IMR-90 (cell line): ENCODE measurements around the gene KRTAP5-7. TPM values are rescaled to one million over a fixed set of nuclear protein-coding genes. Genes with fewer than 3 reads are reported as not detected.
A peak's percentile ranks its signal among the peaks of the same experiment; 100 is the strongest.

Source experiments
- ATAC-seq: fragments of 200-7000 bp; cut with Tn5 transposase; 2 replicates; pipeline ENCODE4 v1.9.1; 2020; ENCODE audit warnings: low read depth, mild to moderate bottlenecking, moderate library complexity
- BruUV-seq: library from RNA; stranded (reverse); fragments of 400-500 nt; replicated peaks from 2 replicates; lab custom pipeline; 2021; lab: Mats Ljungman, UMichigan
- CTCF ChIA-PET: fragments of 300-600 bp; formaldehyde crosslinking; extraction: SDS; loops from one replicate; lab custom pipeline; 2021; ENCODE audit warnings: antibody characterized with exemption; lab: Yijun Ruan, JAX
- POLR2A ChIA-PET: fragments of 300-600 bp; sonication (Branson Sonifier 250); formaldehyde crosslinking; loops from one replicate; lab custom pipeline; 2022; ENCODE audit warnings: antibody characterized with exemption; ENCODE audit not compliant: unreplicated experiment; lab: Charles Lee
- DNase-seq: peaks from one replicate; pipeline ENCODE4 v3.0.0; 2013
- H2AFZ ChIP-seq: replicated peaks from 2 replicates; pipeline ENCODE3; 2013; ENCODE audit warnings: low read length, mild to moderate bottlenecking; ENCODE audit not compliant: poor library complexity
- H2AK5ac ChIP-seq: 2 replicates; pipeline ENCODE4 v1.6.1; 2013; ENCODE audit warnings: low read depth, low read length, inconsistent platforms
- H2AK9ac ChIP-seq: replicated peaks from 2 replicates; pipeline ENCODE3; 2013; ENCODE audit warnings: mild to moderate bottlenecking, low read depth, low read length, moderate library complexity; ENCODE audit not compliant: poor library complexity
- H2BK120ac ChIP-seq: 2 replicates; pipeline ENCODE4 v1.6.1; 2013; ENCODE audit warnings: low read depth, low read length, inconsistent platforms
- H2BK15ac ChIP-seq: 3 replicates; pipeline ENCODE4 v1.6.1; 2013; ENCODE audit warnings: low read depth, low read length, inconsistent platforms
- H2BK20ac ChIP-seq: 2 replicates; pipeline ENCODE4 v1.6.1; 2013; ENCODE audit warnings: low read depth, mild to moderate bottlenecking, inconsistent platforms, low read length, moderate library complexity
- H2BK5ac ChIP-seq: 2 replicates; pipeline ENCODE4 v1.6.1; 2013; ENCODE audit warnings: mild to moderate bottlenecking, low read depth, low read length, inconsistent platforms; ENCODE audit not compliant: poor library complexity, severe bottlenecking
- H3K14ac ChIP-seq: replicated peaks from 2 replicates; pipeline ENCODE4 v1.6.1; 2013; ENCODE audit warnings: low read depth, low read length, inconsistent platforms
- H3K18ac ChIP-seq: 2 replicates; pipeline ENCODE4 v1.6.1; 2013; ENCODE audit warnings: low read depth, low read length, control low read depth
- H3K23ac ChIP-seq: 2 replicates; pipeline ENCODE4 v1.6.1; 2013; ENCODE audit warnings: low read depth, low read length, inconsistent platforms
- H3K27ac ChIP-seq: 2 replicates; pipeline ENCODE4 v1.5.1; 2013; ENCODE audit warnings: mild to moderate bottlenecking, control low read depth, low read length; ENCODE audit not compliant: insufficient read depth
- H3K27me3 ChIP-seq: 2 replicates; pipeline ENCODE4 v1.6.1; 2013; ENCODE audit warnings: low read length; ENCODE audit not compliant: control insufficient read depth, insufficient read depth
- H3K36me3 ChIP-seq: 2 replicates; pipeline ENCODE4 v1.6.1; 2013; ENCODE audit warnings: low read length, mixed read lengths; ENCODE audit not compliant: control insufficient read depth, insufficient read depth
- H3K4ac ChIP-seq: 2 replicates; pipeline ENCODE4 v1.6.1; 2013; ENCODE audit warnings: low read depth, low read length, inconsistent platforms
- H3K4me1 ChIP-seq: 2 replicates; pipeline ENCODE4 v1.6.1; 2013; ENCODE audit warnings: low read length, mixed read lengths; ENCODE audit not compliant: control insufficient read depth, insufficient read depth
- H3K4me2 ChIP-seq: 2 replicates; pipeline ENCODE4 v1.6.1; 2013; ENCODE audit warnings: low read depth, mild to moderate bottlenecking, control low read depth, low read length, moderate library complexity
- H3K4me3 ChIP-seq: 2 replicates; pipeline ENCODE4 v1.5.1; 2013; ENCODE audit warnings: low read depth, mild to moderate bottlenecking, control low read depth, low read length, moderate library complexity; ENCODE audit not compliant: insufficient read depth
- H3K56ac ChIP-seq: 2 replicates; pipeline ENCODE4 v1.6.1; 2013; ENCODE audit warnings: low read length, inconsistent platforms; ENCODE audit not compliant: insufficient read depth; ENCODE audit errors: extremely low read depth
- H3K79me1 ChIP-seq, 2 experiments: 2 replicates each; pipeline ENCODE4 v1.6.1; 2013; ENCODE audit warnings: low read length in 2 of 2, inconsistent platforms in 1 of 2, low read depth in 1 of 2
- H3K9ac ChIP-seq: 2 replicates; pipeline ENCODE4 v1.6.1; 2013; ENCODE audit warnings: low read depth, low read length, control low read depth
- H3K9me1 ChIP-seq: 2 replicates; pipeline ENCODE4 v1.6.1; 2013; ENCODE audit warnings: low read length, inconsistent platforms; ENCODE audit not compliant: insufficient read depth
- H3K9me3 ChIP-seq: 2 replicates; pipeline ENCODE4 v1.6.1; 2013; ENCODE audit warnings: low read length; ENCODE audit not compliant: control insufficient read depth, insufficient read depth
- H4K20me1 ChIP-seq: 2 replicates; pipeline ENCODE4 v1.6.1; 2013; ENCODE audit warnings: low read length, inconsistent platforms; ENCODE audit not compliant: insufficient read depth
- H4K5ac ChIP-seq: 2 replicates; pipeline ENCODE4 v1.6.1; 2013; ENCODE audit warnings: mild to moderate bottlenecking, low read depth, low read length, control low read depth
- H4K8ac ChIP-seq, 2 experiments: 2 replicates each; pipeline ENCODE4 v1.6.1; 2013; ENCODE audit warnings: low read depth in 2 of 2, low read length in 2 of 2, control low read depth in 1 of 2, inconsistent platforms in 1 of 2
- H4K91ac ChIP-seq: 2 replicates; pipeline ENCODE4 v1.6.1; 2013; ENCODE audit warnings: low read depth, low read length, inconsistent platforms; ENCODE audit not compliant: insufficient read depth
- CHD1 ChIP-seq: IDR thresholded peaks from 2 replicates; pipeline ENCODE4 v1.6.1; 2012; ENCODE audit warnings: low read depth, low read length, improper control_type of control experiment
- NFE2L2 ChIP-seq: fragments of 150-350 bp; IDR thresholded peaks from 2 replicates; pipeline ENCODE4 v1.6.1; 2016; ENCODE audit warnings: low read depth, mild to moderate bottlenecking, low read length
- RAD21 ChIP-seq: IDR thresholded peaks from 2 replicates; pipeline ENCODE4 v1.6.1; 2012; ENCODE audit warnings: low read length, improper control_type of control experiment
- RCOR1 ChIP-seq: IDR thresholded peaks from 2 replicates; pipeline ENCODE4 v1.6.1; 2012; ENCODE audit warnings: mild to moderate bottlenecking, low read length, improper control_type of control experiment; ENCODE audit not compliant: insufficient replicate concordance
- RFX5 ChIP-seq: IDR thresholded peaks from 2 replicates; pipeline ENCODE4 v1.8.0; 2012; ENCODE audit warnings: low read depth, mild to moderate bottlenecking, low read length, moderate library complexity
- SMC3 ChIP-seq: fragments of 150-350 bp; IDR thresholded peaks from 2 replicates; pipeline ENCODE4 v1.6.1; 2016; ENCODE audit warnings: low read depth, mild to moderate bottlenecking, antibody characterized with exemption, low read length, moderate library complexity
- WGBS, 2 experiments: methylation state at CpG; one replicate each; pipeline versions ENCODE4 v1.1.5 to v1.1.7; 2013; ENCODE audit warnings: missing lambda C conversion rate in 2 of 2; ENCODE audit not compliant: insufficient read length in 1 of 2; ENCODE audit errors: extremely low coverage in 2 of 2; 5-methylcytosine and 5-hydroxymethylcytosine counted together
- dilution Hi-C: fragments of 300-500 bp; cut with HindIII; formaldehyde crosslinking; loops from one replicate; pipeline ENCODE4 v1.14.3; 2018; ENCODE audit warnings: low sequenced_read_pairs; ENCODE audit not compliant: unreplicated experiment
- in situ Hi-C: fragments of 300-500 bp; cut with MboI; formaldehyde crosslinking; loops from 3 replicates; pipeline ENCODE4 v1.14.3; 2019; ENCODE audit warnings: low sequenced_read_pairs, inconsistent platforms, mixed read lengths
- intact Hi-C: fragments of 100-400 bp; cut with micrococcal nuclease; formaldehyde crosslinking; loops from 2 replicates; pipeline ENCODE4 v1.10.0; 2022
- polyA plus RNA-seq, 3 experiments: library from polyadenylated mRNA; depleted of rRNA; stranded (reverse); fragments of >200 nt; gene quantifications; 2 replicates each; pipeline ENCODE4 v1.2.3, GENCODE V29; 2012; ENCODE audit warnings: low replicate concordance in 1 of 3
- total RNA-seq: library from RNA; depleted of rRNA; stranded (reverse); fragments of >200 nt; gene quantifications from 2 replicates; pipeline ENCODE4 v1.2.3, GENCODE V29; 2012

The KRTAP5-7 gene
- total and polyA plus RNA-seq, 2 of the 4 experiments (the other 2 are of a cell fraction): not detected

DNA sequence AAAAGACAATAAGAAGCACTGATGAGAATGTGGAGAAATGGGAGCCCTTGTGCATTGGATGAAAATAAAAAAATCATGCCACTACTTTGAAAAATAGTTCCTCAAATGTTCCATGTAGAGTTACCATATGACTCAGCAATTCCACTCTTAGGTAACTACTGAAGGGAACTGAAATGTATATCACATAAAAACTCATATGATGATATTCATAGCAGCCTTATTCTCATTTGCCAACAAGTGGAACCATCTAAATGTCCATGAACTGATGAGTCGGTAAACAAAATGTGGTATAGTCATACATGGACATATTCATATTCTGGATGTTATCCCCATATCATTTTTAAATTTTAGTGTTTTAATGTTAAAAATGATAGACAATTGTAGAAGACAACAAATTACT, 24.6 kb downstream of the KRTAP5-7 start:
- H3K36me3 ChIP-seq: no peaks in the 10 kb centered on the region
- no CpG with 5 or more reads among the region's 1 CpG for WGBS, 2 experiments
- dilution Hi-C loops (no loop called here), in situ Hi-C loops (no loop called here), intact Hi-C loops (no loop called here)
- no peak overlapping the region for H4K8ac ChIP-seq
- H2BK5ac ChIP-seq: no peak overlapping the region
- no peaks in the 10 kb centered on the region for H3K79me1 ChIP-seq
- no peak overlapping the region for H3K14ac ChIP-seq
- H4K5ac ChIP-seq: no peak overlapping the region
- H3K9ac ChIP-seq: no peak overlapping the region
- H2BK15ac ChIP-seq: no peak overlapping the region
- CTCF ChIA-PET: no interaction called here
- no peak overlapping the region for H2BK120ac ChIP-seq
- ATAC-seq (no peak), DNase-seq (no peak)
- no peaks in the 10 kb centered on the region for H3K4me1 ChIP-seq
- no peak overlapping the region for H2AK5ac ChIP-seq
- H2BK20ac ChIP-seq: no peak overlapping the region
- H3K27ac ChIP-seq: no peak overlapping the region
- H3K9me1 ChIP-seq: no peaks in the 10 kb centered on the region
- no peak overlapping the region for H3K56ac ChIP-seq
- H2AK9ac ChIP-seq: no peak overlapping the region
- POLR2A ChIA-PET: no interaction called here
- H3K23ac ChIP-seq: no peak overlapping the region
- BruUV-seq: no TSS peak
- H3K4ac ChIP-seq: no peak overlapping the region
- no peaks in the 10 kb centered on the region for H3K9me3 ChIP-seq
- H3K4me2 ChIP-seq: no peak overlapping the region
- no peak overlapping the region for H2AFZ ChIP-seq
- peaks cover 7% of the 10 kb centered on the region for H3K27me3 ChIP-seq
- H4K91ac ChIP-seq: no peak overlapping the region
- H4K20me1 ChIP-seq: no peaks in the 10 kb centered on the region
- no peak overlapping the region for H3K18ac ChIP-seq
- no peak overlapping the region for H3K4me3 ChIP-seq
- no peak for TF ChIP-seq RFX5
- TF ChIP-seq RCOR1: no peak
- peak; percentile 66 for TF ChIP-seq NFE2L2
- TF ChIP-seq SMC3: no peak
- no peak for TF ChIP-seq RAD21
- TF ChIP-seq CHD1: no peak
